Central memory CD4-positive, alpha-beta T cell (primary cell): ENCODE data around the gene MUS81.

ENCODE experiments used
- DNase-seq: peaks from one replicate; pipeline ENCODE4 v3.0.0; 2022

Gene MUS81

GRCh38 chr11:65861165-65861505, 902 bp downstream of the MUS81 start:
- no peak for DNase-seq

GRCh38 chr11:65861533-65862183, 1.4 kb downstream of the MUS81 start:
- DNase-seq = no peak

GRCh38 chr11:65862191-65862735, 2.0 kb downstream of the MUS81 start:
- DNase-seq = no peak

- no peak for DNase-seq
Observed at GRCh38 chr11:65862941-65863888, 3.0 kb downstream of the MUS81 start.

- DNase-seq = no peak
Observed at GRCh38 chr11:65863889-65864705, 3.9 kb downstream of the MUS81 start.

GRCh38 chr11:65864706-65865471, 4.7 kb downstream of the MUS81 start:
- no peak for DNase-seq

- DNase-seq = no peak
Observed at GRCh38 chr11:65865550-65866172, 5.4 kb downstream of the MUS81 start.

- no peak for DNase-seq
Observed at GRCh38 chr11:65866509-65867283, 6.5 kb downstream of the MUS81 start.

- DNase-seq = no peak
Observed at GRCh38 chr11:65867284-65868071, 7.2 kb downstream of the MUS81 start.

- no peak for DNase-seq
Observed at GRCh38 chr11:65868076-65868667, 7.9 kb downstream of the MUS81 start.

- no peak for DNase-seq
Observed at GRCh38 chr11:65868907-65869306, 8.7 kb downstream of the MUS81 start.

GRCh38 chr11:65869643-65870306, 9.5 kb downstream of the MUS81 start:
- no peak for DNase-seq

GRCh38 chr11:65870307-65870658, 10.1 kb downstream of the MUS81 start:
- no peak for DNase-seq

- DNase-seq = no peak
Observed at GRCh38 chr11:65870706-65871681, 10.8 kb downstream of the MUS81 start.

- no peak for DNase-seq
Observed at GRCh38 chr11:65871811-65872548, 11.7 kb downstream of the MUS81 start.

- DNase-seq = no peak
Observed at GRCh38 chr11:65872586-65873317, 12.5 kb downstream of the MUS81 start, which contains the start of gene EFEMP2. Gene EFEMP2 (minus strand): TSS chr11:65872800. CDS start chr11:65872354, 446 bp downstream.
